Measurements from ENCODE around the gene C4orf51.
"Not testable (repeated sequence)": the region's sequence is repeated elsewhere in the genome, so short reads cannot be mapped to it uniquely, and the experiment has no call there.

DNA sequence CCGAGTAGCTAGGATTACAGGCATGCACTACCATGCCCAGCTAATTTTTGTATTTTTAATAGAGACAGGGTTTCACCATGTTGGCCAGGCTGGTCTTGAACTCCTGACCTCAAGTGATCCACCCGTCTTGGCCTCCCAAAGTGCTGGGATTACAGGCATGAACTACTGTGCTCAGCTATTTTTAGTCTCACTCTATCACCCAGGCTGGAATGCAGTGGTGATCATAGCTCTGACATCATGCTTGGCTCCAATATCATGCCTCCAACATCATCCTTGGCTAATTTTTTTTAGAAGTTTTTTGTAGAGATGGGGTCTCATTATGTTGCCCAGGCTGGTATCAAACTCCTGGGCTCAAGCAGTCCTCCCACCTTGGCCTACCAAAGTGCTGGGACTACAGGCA, 39.7 kb upstream of the C4orf51 start:
- TF ChIP-seq, protein P1, sequence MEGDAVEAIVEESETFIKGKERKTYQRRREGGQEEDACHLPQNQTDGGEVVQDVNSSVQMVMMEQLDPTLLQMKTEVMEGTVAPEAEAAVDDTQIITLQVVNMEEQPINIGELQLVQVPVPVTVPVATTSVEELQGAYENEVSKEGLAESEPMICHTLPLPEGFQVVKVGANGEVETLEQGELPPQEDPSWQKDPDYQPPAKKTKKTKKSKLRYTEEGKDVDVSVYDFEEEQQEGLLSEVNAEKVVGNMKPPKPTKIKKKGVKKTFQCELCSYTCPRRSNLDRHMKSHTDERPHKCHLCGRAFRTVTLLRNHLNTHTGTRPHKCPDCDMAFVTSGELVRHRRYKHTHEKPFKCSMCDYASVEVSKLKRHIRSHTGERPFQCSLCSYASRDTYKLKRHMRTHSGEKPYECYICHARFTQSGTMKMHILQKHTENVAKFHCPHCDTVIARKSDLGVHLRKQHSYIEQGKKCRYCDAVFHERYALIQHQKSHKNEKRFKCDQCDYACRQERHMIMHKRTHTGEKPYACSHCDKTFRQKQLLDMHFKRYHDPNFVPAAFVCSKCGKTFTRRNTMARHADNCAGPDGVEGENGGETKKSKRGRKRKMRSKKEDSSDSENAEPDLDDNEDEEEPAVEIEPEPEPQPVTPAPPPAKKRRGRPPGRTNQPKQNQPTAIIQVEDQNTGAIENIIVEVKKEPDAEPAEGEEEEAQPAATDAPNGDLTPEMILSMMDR (IDR thresholded peaks at IDR 0.05; ENCODE audit: low read depth, low read length, missing input control): not testable (repeated sequence)
- not testable (repeated sequence) for TF ChIP-seq TAF1 (conservative IDR thresholded peaks at IDR 0.05); YY1 (IDR thresholded peaks at IDR 0.05); RAD21 (IDR thresholded peaks at IDR 0.05); RXRA (IDR thresholded peaks at IDR 0.05); JUND (IDR thresholded peaks at IDR 0.05); FOXA2 (IDR thresholded peaks at IDR 0.05); NR2F2 (IDR thresholded peaks at IDR 0.05); SP1 (IDR thresholded peaks at IDR 0.05); FOXA1 (IDR thresholded peaks at IDR 0.05); GABPA (IDR thresholded peaks at IDR 0.05 in 1 of 2, conservative IDR thresholded peaks at IDR 0.05 in 1 of 2)
- TF ChIP-seq, protein P2, sequence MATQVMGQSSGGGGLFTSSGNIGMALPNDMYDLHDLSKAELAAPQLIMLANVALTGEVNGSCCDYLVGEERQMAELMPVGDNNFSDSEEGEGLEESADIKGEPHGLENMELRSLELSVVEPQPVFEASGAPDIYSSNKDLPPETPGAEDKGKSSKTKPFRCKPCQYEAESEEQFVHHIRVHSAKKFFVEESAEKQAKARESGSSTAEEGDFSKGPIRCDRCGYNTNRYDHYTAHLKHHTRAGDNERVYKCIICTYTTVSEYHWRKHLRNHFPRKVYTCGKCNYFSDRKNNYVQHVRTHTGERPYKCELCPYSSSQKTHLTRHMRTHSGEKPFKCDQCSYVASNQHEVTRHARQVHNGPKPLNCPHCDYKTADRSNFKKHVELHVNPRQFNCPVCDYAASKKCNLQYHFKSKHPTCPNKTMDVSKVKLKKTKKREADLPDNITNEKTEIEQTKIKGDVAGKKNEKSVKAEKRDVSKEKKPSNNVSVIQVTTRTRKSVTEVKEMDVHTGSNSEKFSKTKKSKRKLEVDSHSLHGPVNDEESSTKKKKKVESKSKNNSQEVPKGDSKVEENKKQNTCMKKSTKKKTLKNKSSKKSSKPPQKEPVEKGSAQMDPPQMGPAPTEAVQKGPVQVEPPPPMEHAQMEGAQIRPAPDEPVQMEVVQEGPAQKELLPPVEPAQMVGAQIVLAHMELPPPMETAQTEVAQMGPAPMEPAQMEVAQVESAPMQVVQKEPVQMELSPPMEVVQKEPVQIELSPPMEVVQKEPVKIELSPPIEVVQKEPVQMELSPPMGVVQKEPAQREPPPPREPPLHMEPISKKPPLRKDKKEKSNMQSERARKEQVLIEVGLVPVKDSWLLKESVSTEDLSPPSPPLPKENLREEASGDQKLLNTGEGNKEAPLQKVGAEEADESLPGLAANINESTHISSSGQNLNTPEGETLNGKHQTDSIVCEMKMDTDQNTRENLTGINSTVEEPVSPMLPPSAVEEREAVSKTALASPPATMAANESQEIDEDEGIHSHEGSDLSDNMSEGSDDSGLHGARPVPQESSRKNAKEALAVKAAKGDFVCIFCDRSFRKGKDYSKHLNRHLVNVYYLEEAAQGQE (IDR thresholded peaks at IDR 0.05): not testable (repeated sequence)
- TF ChIP-seq, protein P3, sequence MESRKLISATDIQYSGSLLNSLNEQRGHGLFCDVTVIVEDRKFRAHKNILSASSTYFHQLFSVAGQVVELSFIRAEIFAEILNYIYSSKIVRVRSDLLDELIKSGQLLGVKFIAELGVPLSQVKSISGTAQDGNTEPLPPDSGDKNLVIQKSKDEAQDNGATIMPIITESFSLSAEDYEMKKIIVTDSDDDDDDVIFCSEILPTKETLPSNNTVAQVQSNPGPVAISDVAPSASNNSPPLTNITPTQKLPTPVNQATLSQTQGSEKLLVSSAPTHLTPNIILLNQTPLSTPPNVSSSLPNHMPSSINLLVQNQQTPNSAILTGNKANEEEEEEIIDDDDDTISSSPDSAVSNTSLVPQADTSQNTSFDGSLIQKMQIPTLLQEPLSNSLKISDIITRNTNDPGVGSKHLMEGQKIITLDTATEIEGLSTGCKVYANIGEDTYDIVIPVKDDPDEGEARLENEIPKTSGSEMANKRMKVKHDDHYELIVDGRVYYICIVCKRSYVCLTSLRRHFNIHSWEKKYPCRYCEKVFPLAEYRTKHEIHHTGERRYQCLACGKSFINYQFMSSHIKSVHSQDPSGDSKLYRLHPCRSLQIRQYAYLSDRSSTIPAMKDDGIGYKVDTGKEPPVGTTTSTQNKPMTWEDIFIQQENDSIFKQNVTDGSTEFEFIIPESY (IDR thresholded peaks at IDR 0.05): not testable (repeated sequence)

All from liver (tissue), 3 donors.